ENCODE data around the gene TRIM41.
A peak's percentile ranks its signal among the peaks of the same experiment; 100 is the strongest.

TRIM41 gene

GRCh38 chr5:181233801-181234454 is 10.8 kb downstream of the TRIM41 start:
- DNase-seq, result no peak

- DNase-seq, result no peak
Observed at GRCh38 chr5:181234455-181235306, 11.6 kb downstream of the TRIM41 start.

GRCh38 chr5:181235323-181235688 is 12.2 kb downstream of the TRIM41 start:
- no peak for DNase-seq

GRCh38 chr5:181235689-181236366 is 12.7 kb downstream of the TRIM41 start:
- no peak for DNase-seq

GRCh38 chr5:181236471-181236870 is 13.4 kb downstream of the TRIM41 start:
- no peak for DNase-seq

- no peak for DNase-seq
Observed at GRCh38 chr5:181236954-181237641, 14.0 kb downstream of the TRIM41 start.

- no peak for DNase-seq
Observed at GRCh38 chr5:181237729-181238385, 14.8 kb downstream of the TRIM41 start.

- no peak for DNase-seq
Observed at GRCh38 chr5:181239062-181239663, 16.1 kb downstream of the TRIM41 start.

GRCh38 chr5:181241393-181241975 is 18.4 kb downstream of the TRIM41 start:
- DNase-seq, result peak; percentile 72

- no peak for DNase-seq
Observed at GRCh38 chr5:181242031-181242451, 19.0 kb downstream of the TRIM41 start.

GRCh38 chr5:181243018-181243563 is 20.0 kb downstream of the TRIM41 start:
- no peak for DNase-seq

- peak; percentile 82 for DNase-seq
Observed at GRCh38 chr5:181243564-181244343, 20.7 kb downstream of the TRIM41 start, which contains the start of gene RACK1. RACK1 (minus strand) TSS chr5:181243906; CDS start chr5:181243800, 106 bp downstream.

GRCh38 chr5:181245427-181246275 is 22.6 kb downstream of the TRIM41 start:
- no peak for DNase-seq

- peak; percentile 81 for DNase-seq
Observed at GRCh38 chr5:181246276-181247049, 23.4 kb downstream of the TRIM41 start.

- no peak for DNase-seq
Observed at GRCh38 chr5:181248277-181248676, 25.2 kb downstream of the TRIM41 start.

- no peak for DNase-seq
Observed at GRCh38 chr5:181255276-181255675, 32.2 kb downstream of the TRIM41 start.

GRCh38 chr5:181255836-181256578 is 32.9 kb downstream of the TRIM41 start:
- DNase-seq, result no peak

GRCh38 chr5:181258576-181258975 is 35.5 kb downstream of the TRIM41 start:
- DNase-seq, result no peak

Data from NCI-H226 (cell line).